K562 (cell line): ENCODE data around the gene CD151. TPM values are rescaled to one million over a fixed set of nuclear protein-coding genes. Genes with fewer than 3 reads are reported as not detected.

Experiments
- ARID2 ChIP-seq: fragments of 450-650 bp; IDR thresholded peaks from 2 replicates; pipeline ENCODE4 v1.6.1; 2017; ENCODE audit warnings: antibody characterized with exemption, mild to moderate bottlenecking
- CUX1 ChIP-seq: fragments of 200-800 bp; sonication (Bioruptor generic); IDR thresholded peaks from 2 replicates; pipeline ENCODE4 v1.6.1; 2016; ENCODE audit warnings: missing genetic modification characterization, missing compliant biosample characterization
- ETV5 ChIP-seq: sonication (generic); formaldehyde crosslinking; IDR thresholded peaks from 2 replicates; pipeline ENCODE4 v1.4.0; 2020; ENCODE audit warnings: low read depth, mild to moderate bottlenecking, missing genetic modification reagents
- HNRNPH1 ChIP-seq: fragments of 200-400 bp; formaldehyde crosslinking; optimal IDR thresholded peaks from 2 replicates; pipeline ENCODE3; 2017; ENCODE audit warnings: low read depth, mild to moderate bottlenecking, low read length, moderate library complexity
- NCOA2 ChIP-seq, 2 experiments: fragments of 450-650 bp; IDR thresholded peaks; 2 replicates each; pipeline ENCODE4 v1.6.1; 2018; ENCODE audit warnings: mild to moderate bottlenecking in 2 of 2, moderate library complexity in 1 of 2; ENCODE audit not compliant: partially characterized antibody in 2 of 2
- PRDM10 ChIP-seq: fragments of 450-650 bp; IDR thresholded peaks from 2 replicates; pipeline ENCODE4 v1.6.1; 2018; ENCODE audit not compliant: partially characterized antibody
- RBM17 ChIP-seq: fragments of 200-400 bp; formaldehyde crosslinking; IDR thresholded peaks from 2 replicates; pipeline ENCODE4 v1.6.1; 2017; ENCODE audit warnings: low read depth, mild to moderate bottlenecking, low read length, borderline replicate concordance
- RBM39 ChIP-seq: fragments of 200-400 bp; formaldehyde crosslinking; optimal IDR thresholded peaks from 2 replicates; pipeline ENCODE3; 2018; ENCODE audit warnings: low read depth, low read length
- TCF3 ChIP-seq: sonication (generic); formaldehyde crosslinking; IDR thresholded peaks from 2 replicates; pipeline ENCODE4 v1.4.0; 2020; ENCODE audit warnings: mild to moderate bottlenecking, missing genetic modification reagents
- ZBTB1 ChIP-seq: sonication (generic); formaldehyde crosslinking; IDR thresholded peaks from 2 replicates; pipeline ENCODE4 v1.8.1; 2023; ENCODE audit warnings: missing genetic modification reagents, low read depth, mild to moderate bottlenecking, borderline replicate concordance
- ZNF12 ChIP-seq: sonication (generic); formaldehyde crosslinking; IDR thresholded peaks from 2 replicates; pipeline ENCODE4 v1.4.0; 2020; ENCODE audit warnings: mild to moderate bottlenecking, missing genetic modification reagents
- ZNF184 ChIP-seq: sonication (generic); formaldehyde crosslinking; IDR thresholded peaks from 2 replicates; pipeline ENCODE4 v1.5.0; 2020; ENCODE audit warnings: missing genetic modification reagents
- ZNF609 ChIP-seq: sonication (generic); formaldehyde crosslinking; IDR thresholded peaks from 2 replicates; pipeline ENCODE4 v1.8.1; 2023; ENCODE audit warnings: missing genetic modification reagents, mild to moderate bottlenecking, borderline replicate concordance
- polyA plus RNA-seq, 8 experiments: library from polyadenylated mRNA; depleted of rRNA in 4 of 8; stranded (reverse) in 5 of 8; unstranded in 3 of 8; fragments of >200 nt; fragmentation: Nextera tagmentation in 2 of 8; fragmentation: Illumina TruSeq in 1 of 8; extraction: Ambion mirVana in 2 of 8; extraction: Trizol in 1 of 8; gene quantifications; 2 replicates each; pipeline versions ENCODE4 v1.2.1 to v1.2.3, GENCODE V29; 2011 to 2014; ENCODE audit warnings: inconsistent platforms in 1 of 8, missing spikeins in 1 of 8
- total RNA-seq, 7 experiments: library from RNA; depleted of rRNA in 6 of 7; stranded (reverse); fragments of >200 nt in 6 of 7; fragmentation: Illumina TruSeq in 2 of 7; extraction: Trizol in 2 of 7; gene quantifications; 2 replicates each; pipeline versions ENCODE4 v1.2.1 to v1.2.3, GENCODE V29; 2011 to 2021; ENCODE audit warnings: low replicate concordance in 1 of 7

Gene CD151
- total and polyA plus RNA-seq, 9 of the 15 experiments (the other 6 are each of a cell fraction or from before 2014, with no cell fraction given), result 2.3 to 187 (median 140) TPM

- no peak for TF ChIP-seq CUX1 (CRISPR knock-in tag)
- TF ChIP-seq HNRNPH1, result no peak
- TF ChIP-seq ZNF184 (CRISPR knock-in tag), result no peak
- TF ChIP-seq ETV5, result no peak
- no peak for TF ChIP-seq NCOA2 (IDR thresholded peaks at IDR 0.05; ENCODE audit: partially characterized antibody in 2 of 2)
- TF ChIP-seq RBM39, result no peak
- TF ChIP-seq ZNF12 (CRISPR knock-in tag), result no peak
- no peak for TF ChIP-seq RBM17
- TF ChIP-seq TCF3, result no peak
- TF ChIP-seq ZBTB1 (CRISPR knock-in tag), result no peak
- TF ChIP-seq ARID2, result no peak
- TF ChIP-seq ZNF609 (CRISPR knock-in tag), result no peak
- TF ChIP-seq PRDM10, result no peak
Observed at GRCh38 chr11:819129-819931, 13.4 kb upstream of the CD151 start (continued).
